Measurements from ENCODE around the gene IKBKE.

IKBKE gene

DNA sequence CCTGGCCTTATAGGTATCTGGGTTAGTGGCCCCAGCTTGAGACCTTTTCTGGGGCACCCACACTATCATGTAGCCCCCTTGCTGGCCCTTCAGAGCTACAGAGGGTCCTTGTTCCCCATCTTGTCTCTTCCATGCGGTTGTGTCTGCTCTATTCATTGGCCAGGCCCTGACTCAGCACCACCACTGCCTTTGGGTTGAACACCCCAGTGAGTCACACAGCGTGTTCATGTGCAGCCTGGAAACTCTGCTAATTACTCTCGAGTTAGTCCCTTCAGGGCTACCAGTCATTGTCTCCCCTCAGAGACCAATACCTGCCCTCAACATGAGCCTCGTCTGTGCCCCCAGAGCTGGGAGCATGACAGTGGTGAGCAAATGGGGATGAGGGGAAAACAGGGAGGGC lies 28.2 kb upstream of the IKBKE start:
- 82 to 98% methylated on average over 2 to 3 of the region's 4 CpGs for WGBS, 2 experiments (ENCODE audit: insufficient coverage in 2 of 2)
- Histone ChIP-seq H3K4me1 (ENCODE audit: control insufficient read depth, insufficient read depth, low read length, poor library complexity, severe bottlenecking) (no peaks in the 10 kb centered on the region), H3K9me3 (ENCODE audit: control insufficient read depth, low read length) (no peaks in the 10 kb centered on the region), H3K4me3 (ENCODE audit: extremely low read depth, insufficient read depth, low read length, poor library complexity, severe bottlenecking) (no peak overlapping the region), H3K27ac (ENCODE audit: low read depth, low read length, severe bottlenecking) (no peak overlapping the region), H3K36me3 (ENCODE audit: control insufficient read depth, insufficient read depth, low read length) (peaks cover 100% of the 10 kb centered on the region)

DNA sequence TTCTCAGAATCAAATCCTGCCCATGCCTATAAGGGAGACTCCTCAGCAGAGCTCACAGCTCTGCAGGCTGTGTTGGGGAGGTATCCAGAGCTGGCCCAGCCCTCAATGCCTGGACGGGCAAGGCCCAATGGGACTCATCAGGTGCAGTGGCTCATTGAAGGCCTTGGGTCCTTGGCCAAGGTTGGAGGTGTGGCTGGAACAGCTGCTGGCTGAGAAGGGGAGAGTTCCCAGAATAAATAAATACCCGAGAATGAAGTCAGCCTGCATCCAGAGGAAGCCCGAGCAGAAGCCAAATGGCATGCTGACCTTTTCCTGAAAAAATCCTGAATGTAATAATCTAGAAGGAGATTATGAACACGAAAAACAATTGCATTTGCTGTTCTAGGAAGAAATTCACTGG lies 25.2 kb upstream of the IKBKE start:
- H3K4me1 ChIP-seq (ENCODE audit: control insufficient read depth, insufficient read depth, low read length, poor library complexity, severe bottlenecking): peaks cover 5% of the 10 kb centered on the region
- H3K36me3 ChIP-seq (ENCODE audit: control insufficient read depth, insufficient read depth, low read length): peaks cover 100% of the 10 kb centered on the region
- no peak overlapping the region for H3K4me3 ChIP-seq (ENCODE audit: extremely low read depth, insufficient read depth, low read length, poor library complexity, severe bottlenecking)
- no peaks in the 10 kb centered on the region for H3K9me3 ChIP-seq (ENCODE audit: control insufficient read depth, low read length)
- 93 to 94% methylated on average over 3 to 4 of the region's 4 CpGs for WGBS, 2 experiments (ENCODE audit: insufficient coverage in 2 of 2)
- H3K27ac ChIP-seq (ENCODE audit: low read depth, low read length, severe bottlenecking): no peak overlapping the region

DNA sequence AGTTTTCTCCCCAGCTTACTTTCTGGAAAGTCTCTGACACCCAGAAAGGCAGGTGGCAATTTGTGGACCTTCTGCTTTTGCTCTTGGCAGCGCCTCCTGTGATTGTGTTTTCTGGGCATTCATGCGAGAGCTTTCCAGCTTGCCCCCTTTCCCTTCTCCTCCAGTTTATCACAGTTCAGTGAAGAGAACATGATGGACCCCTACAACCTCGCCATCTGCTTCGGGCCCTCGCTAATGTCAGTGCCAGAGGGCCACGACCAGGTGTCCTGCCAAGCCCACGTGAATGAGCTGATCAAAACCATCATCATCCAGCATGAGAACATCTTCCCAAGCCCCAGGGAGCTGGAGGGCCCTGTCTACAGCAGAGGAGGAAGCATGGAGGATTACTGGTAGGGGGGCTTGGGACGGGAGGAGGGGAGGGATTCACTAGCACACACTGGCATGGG lies 24.3 kb upstream of the IKBKE start:
- 90 to 91% methylated on average over 5 to 8 of the region's 8 CpGs for WGBS, 2 experiments (ENCODE audit: insufficient coverage in 2 of 2)
- Histone ChIP-seq H3K4me1 (ENCODE audit: control insufficient read depth, insufficient read depth, low read length, poor library complexity, severe bottlenecking) (peaks cover 5% of the 10 kb centered on the region), H3K9me3 (ENCODE audit: control insufficient read depth, low read length) (no peaks in the 10 kb centered on the region), H3K36me3 (ENCODE audit: control insufficient read depth, insufficient read depth, low read length) (peaks cover 100% of the 10 kb centered on the region), H3K4me3 (ENCODE audit: extremely low read depth, insufficient read depth, low read length, poor library complexity, severe bottlenecking) (no peak overlapping the region), H3K27ac (ENCODE audit: low read depth, low read length, severe bottlenecking) (no peak overlapping the region)

DNA sequence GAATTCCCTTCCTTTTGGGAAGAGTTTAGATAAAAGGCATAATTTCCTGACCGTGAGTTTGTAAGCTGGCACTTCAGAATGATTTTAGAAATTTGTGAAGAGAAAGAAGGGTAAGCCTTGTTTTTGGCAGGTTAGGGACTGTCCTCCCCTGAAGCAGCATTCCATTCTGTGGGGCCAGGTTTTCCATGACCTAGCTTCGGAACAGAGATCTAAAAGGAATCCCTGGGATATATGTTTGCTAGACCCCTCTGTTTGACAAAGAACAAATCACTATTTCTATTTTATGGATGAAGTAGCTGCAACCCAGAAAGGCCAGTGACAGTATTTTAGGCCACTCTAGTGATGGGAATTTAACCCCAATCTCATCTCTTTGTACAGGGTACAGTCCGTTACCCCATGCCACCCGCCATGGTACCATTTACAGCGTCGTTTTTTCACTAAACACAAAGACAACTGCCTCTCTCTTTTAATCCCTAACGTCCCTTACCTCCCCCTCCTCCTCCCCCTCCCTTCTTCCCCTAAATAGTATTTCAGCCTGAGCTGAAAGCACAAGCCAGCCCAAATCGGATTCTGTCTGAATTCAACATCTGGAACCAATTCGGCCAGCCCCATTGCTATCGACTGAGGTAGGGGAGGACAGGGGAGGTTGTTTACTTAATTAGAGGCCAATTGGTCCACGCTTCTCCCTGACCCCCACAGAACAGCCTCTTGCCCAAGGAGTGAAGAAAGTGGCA lies 23.4 kb upstream of the IKBKE start:
- Histone ChIP-seq H3K27ac (ENCODE audit: low read depth, low read length, severe bottlenecking) (no peak overlapping the region), H3K9me3 (ENCODE audit: control insufficient read depth, low read length) (no peaks in the 10 kb centered on the region), H3K36me3 (ENCODE audit: control insufficient read depth, insufficient read depth, low read length) (peaks cover 100% of the 10 kb centered on the region), H3K4me3 (ENCODE audit: extremely low read depth, insufficient read depth, low read length, poor library complexity, severe bottlenecking) (no peak overlapping the region), H3K4me1 (ENCODE audit: control insufficient read depth, insufficient read depth, low read length, poor library complexity, severe bottlenecking) (peaks cover 5% of the 10 kb centered on the region)
- WGBS, 2 experiments (ENCODE audit: insufficient coverage in 2 of 2): 93 to 97% methylated on average over 6 to 8 of the region's 11 CpGs

DNA sequence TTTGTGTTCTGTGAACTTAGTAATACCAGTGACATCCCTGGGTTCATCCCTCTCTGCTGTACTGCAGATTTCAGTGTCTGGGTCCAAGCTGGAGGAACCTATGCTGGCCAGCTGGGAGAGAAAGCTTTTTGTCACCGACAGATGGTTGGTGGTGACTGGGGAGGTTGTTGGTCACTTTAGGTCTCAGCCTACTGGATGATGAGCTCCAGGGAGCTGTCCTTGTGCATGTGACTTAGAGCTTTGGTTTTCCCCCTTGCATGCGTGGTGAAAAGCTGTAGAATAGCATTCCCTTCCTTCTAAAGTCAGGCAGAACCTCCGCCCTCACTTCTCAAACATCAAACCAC lies 22.9 kb upstream of the IKBKE start:
- Histone ChIP-seq H3K9me3 (ENCODE audit: control insufficient read depth, low read length) (no peaks in the 10 kb centered on the region), H3K27ac (ENCODE audit: low read depth, low read length, severe bottlenecking) (no peak overlapping the region), H3K4me3 (ENCODE audit: extremely low read depth, insufficient read depth, low read length, poor library complexity, severe bottlenecking) (no peak overlapping the region), H3K36me3 (ENCODE audit: control insufficient read depth, insufficient read depth, low read length) (peaks cover 97% of the 10 kb centered on the region), H3K4me1 (ENCODE audit: control insufficient read depth, insufficient read depth, low read length, poor library complexity, severe bottlenecking) (peaks cover 5% of the 10 kb centered on the region)
- 92 to 100% methylated on average over 2 of the region's 3 CpGs for WGBS, 2 experiments (ENCODE audit: insufficient coverage in 2 of 2)

- WGBS, 2 experiments (ENCODE audit: insufficient coverage in 2 of 2): 87 to 100% methylated on average over 2 to 3 of the region's 4 CpGs
- no peaks in the 10 kb centered on the region for H3K9me3 ChIP-seq (ENCODE audit: control insufficient read depth, low read length)
- peaks cover 96% of the 10 kb centered on the region for H3K36me3 ChIP-seq (ENCODE audit: control insufficient read depth, insufficient read depth, low read length)
- H3K4me1 ChIP-seq (ENCODE audit: control insufficient read depth, insufficient read depth, low read length, poor library complexity, severe bottlenecking): peaks cover 5% of the 10 kb centered on the region
- H3K27ac ChIP-seq (ENCODE audit: low read depth, low read length, severe bottlenecking): no peak overlapping the region
- no peak overlapping the region for H3K4me3 ChIP-seq (ENCODE audit: extremely low read depth, insufficient read depth, low read length, poor library complexity, severe bottlenecking)
Observed at GRCh38 chr1:206447792-206448191, 22.5 kb upstream of the IKBKE start.

GRCh38 chr1:206448471-206448870 lies 21.8 kb upstream of the IKBKE start:
- WGBS, 2 experiments (ENCODE audit: insufficient coverage in 2 of 2): 89 to 100% methylated on average over 3 of the region's 4 CpGs
- Histone ChIP-seq H3K9me3 (ENCODE audit: control insufficient read depth, low read length) (no peaks in the 10 kb centered on the region), H3K36me3 (ENCODE audit: control insufficient read depth, insufficient read depth, low read length) (peaks cover 96% of the 10 kb centered on the region), H3K27ac (ENCODE audit: low read depth, low read length, severe bottlenecking) (peak overlapping the region; percentile 16), H3K4me3 (ENCODE audit: extremely low read depth, insufficient read depth, low read length, poor library complexity, severe bottlenecking) (no peak overlapping the region), H3K4me1 (ENCODE audit: control insufficient read depth, insufficient read depth, low read length, poor library complexity, severe bottlenecking) (peaks cover 5% of the 10 kb centered on the region)

GRCh38 chr1:206449565-206449964 lies 20.7 kb upstream of the IKBKE start:
- 40 to 67% methylated on average over 1 of the region's 1 CpG for WGBS, 2 experiments (ENCODE audit: insufficient coverage in 2 of 2)
- Histone ChIP-seq H3K9me3 (ENCODE audit: control insufficient read depth, low read length) (no peaks in the 10 kb centered on the region), H3K27ac (ENCODE audit: low read depth, low read length, severe bottlenecking) (no peak overlapping the region), H3K4me1 (ENCODE audit: control insufficient read depth, insufficient read depth, low read length, poor library complexity, severe bottlenecking) (peaks cover 5% of the 10 kb centered on the region), H3K36me3 (ENCODE audit: control insufficient read depth, insufficient read depth, low read length) (peaks cover 96% of the 10 kb centered on the region), H3K4me3 (ENCODE audit: extremely low read depth, insufficient read depth, low read length, poor library complexity, severe bottlenecking) (no peak overlapping the region)

DNA sequence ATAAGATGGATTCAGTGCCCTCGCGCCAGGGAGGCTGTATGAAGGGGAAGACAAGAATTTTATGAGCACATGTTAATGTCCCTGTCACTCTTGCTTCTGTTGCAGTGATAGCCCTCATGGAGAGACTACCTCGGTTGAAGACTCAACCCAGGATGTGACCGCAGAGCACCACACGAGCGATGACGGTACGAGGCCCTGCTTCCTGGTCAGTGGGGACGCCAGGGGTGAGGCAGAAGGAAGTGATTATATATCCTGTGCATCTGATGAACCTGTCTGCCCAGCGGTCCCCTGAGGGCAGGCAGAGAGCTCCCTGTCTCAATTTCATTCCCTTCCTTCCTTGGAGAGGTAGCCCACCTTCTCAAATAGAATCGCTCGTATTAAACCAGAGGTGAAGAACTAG lies 20.0 kb upstream of the IKBKE start:
- Histone ChIP-seq H3K4me3 (ENCODE audit: extremely low read depth, insufficient read depth, low read length, poor library complexity, severe bottlenecking) (no peak overlapping the region), H3K9me3 (ENCODE audit: control insufficient read depth, low read length) (no peaks in the 10 kb centered on the region), H3K36me3 (ENCODE audit: control insufficient read depth, insufficient read depth, low read length) (peaks cover 96% of the 10 kb centered on the region), H3K4me1 (ENCODE audit: control insufficient read depth, insufficient read depth, low read length, poor library complexity, severe bottlenecking) (peaks cover 5% of the 10 kb centered on the region), H3K27ac (ENCODE audit: low read depth, low read length, severe bottlenecking) (no peak overlapping the region)
- WGBS, 2 experiments (ENCODE audit: insufficient coverage in 2 of 2): 94 to 98% methylated on average over 10 to 11 of the region's 12 CpGs

- H3K36me3 ChIP-seq (ENCODE audit: control insufficient read depth, insufficient read depth, low read length): peaks cover 96% of the 10 kb centered on the region
- no peaks in the 10 kb centered on the region for H3K9me3 ChIP-seq (ENCODE audit: control insufficient read depth, low read length)
- peaks cover 13% of the 10 kb centered on the region for H3K4me1 ChIP-seq (ENCODE audit: control insufficient read depth, insufficient read depth, low read length, poor library complexity, severe bottlenecking)
- H3K4me3 ChIP-seq (ENCODE audit: extremely low read depth, insufficient read depth, low read length, poor library complexity, severe bottlenecking): no peak overlapping the region
- WGBS, 2 experiments (ENCODE audit: insufficient coverage in 2 of 2): 88 to 98% methylated on average over 5 to 7 of the region's 9 CpGs
- no peak overlapping the region for H3K27ac ChIP-seq (ENCODE audit: low read depth, low read length, severe bottlenecking)
Observed at GRCh38 chr1:206451134-206451686, 19.1 kb upstream of the IKBKE start.

GRCh38 chr1:206453111-206453510 lies 17.2 kb upstream of the IKBKE start:
- Histone ChIP-seq H3K36me3 (ENCODE audit: control insufficient read depth, insufficient read depth, low read length) (peaks cover 96% of the 10 kb centered on the region), H3K4me3 (ENCODE audit: extremely low read depth, insufficient read depth, low read length, poor library complexity, severe bottlenecking) (no peak overlapping the region), H3K27ac (ENCODE audit: low read depth, low read length, severe bottlenecking) (no peak overlapping the region), H3K4me1 (ENCODE audit: control insufficient read depth, insufficient read depth, low read length, poor library complexity, severe bottlenecking) (peaks cover 24% of the 10 kb centered on the region), H3K9me3 (ENCODE audit: control insufficient read depth, low read length) (no peaks in the 10 kb centered on the region)
- WGBS, 2 experiments (ENCODE audit: insufficient coverage in 2 of 2): 92 to 95% methylated on average over 13 of the region's 13 CpGs
